GM15510 (cell line): ENCODE data around the gene TSPAN15.

ENCODE experiments used
- POLR2A ChIP-seq: IDR thresholded peaks from 3 replicates; pipeline ENCODE4 v1.6.1; 2011; ENCODE audit warnings: borderline replicate concordance; ENCODE audit not compliant: insufficient read length; ENCODE audit errors: extremely low read depth

The TSPAN15 gene

DNA sequence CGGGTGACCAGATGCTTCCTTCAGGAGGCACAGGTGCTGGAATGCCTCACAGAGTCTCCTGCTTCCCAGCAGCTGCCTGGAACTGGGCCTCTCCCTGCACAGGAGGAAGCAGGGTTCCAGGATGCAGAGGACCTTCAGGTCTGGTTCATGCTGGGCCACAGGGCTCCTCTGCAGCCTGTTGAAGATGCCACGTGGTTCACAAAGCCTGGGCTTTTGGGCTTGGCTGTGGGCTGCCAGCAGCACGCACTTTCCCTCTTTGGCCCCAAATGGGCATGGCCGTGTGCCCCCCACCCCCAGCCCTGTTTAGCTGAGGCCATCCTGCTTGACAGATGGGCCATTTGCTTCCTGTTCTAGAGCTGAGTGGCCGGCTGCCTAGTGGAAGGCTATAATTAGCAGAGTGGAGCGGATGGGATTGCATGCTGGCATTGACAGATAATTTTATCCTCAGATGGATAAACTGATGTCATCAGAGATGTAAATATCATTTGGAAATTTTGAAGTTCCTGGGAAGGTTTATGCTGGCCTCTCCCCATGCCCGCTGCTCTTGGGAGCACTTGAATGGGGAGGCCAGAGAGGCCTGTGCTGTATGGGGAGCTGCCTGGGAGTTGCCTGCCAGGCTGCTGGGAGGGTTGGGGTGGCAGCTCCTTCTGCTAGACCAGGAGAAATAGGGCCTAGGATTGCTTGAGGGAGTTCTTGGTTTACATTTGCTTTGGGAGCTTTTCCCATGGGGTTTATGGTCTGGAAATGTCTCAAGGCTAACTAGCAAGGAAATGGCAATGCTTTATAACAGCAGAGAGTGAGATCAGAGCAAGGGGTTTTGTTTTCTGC, 28.2 kb downstream of the TSPAN15 start:
- no peak for TF ChIP-seq POLR2A

DNA sequence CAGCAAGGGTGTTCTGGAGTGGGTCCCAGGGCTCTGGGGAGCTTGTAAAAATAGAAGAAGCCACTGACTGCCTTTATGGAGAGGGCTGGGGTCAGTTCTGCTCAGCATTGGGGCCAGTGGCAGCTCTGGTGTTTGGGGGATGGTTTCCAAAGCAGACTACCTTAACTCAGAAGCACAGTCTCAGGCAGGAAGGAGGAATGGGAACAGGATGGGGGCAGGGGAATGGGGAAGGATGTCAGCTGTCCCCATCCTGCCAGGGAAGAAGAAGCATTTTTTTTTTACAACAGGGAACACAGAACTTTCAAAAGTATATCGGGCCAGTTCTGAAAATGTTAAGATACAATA, 28.8 kb downstream of the TSPAN15 start:
- TF ChIP-seq POLR2A, result no peak

GRCh38 chr10:69481305-69481704, 30.0 kb downstream of the TSPAN15 start:
- TF ChIP-seq POLR2A, result no peak

DNA sequence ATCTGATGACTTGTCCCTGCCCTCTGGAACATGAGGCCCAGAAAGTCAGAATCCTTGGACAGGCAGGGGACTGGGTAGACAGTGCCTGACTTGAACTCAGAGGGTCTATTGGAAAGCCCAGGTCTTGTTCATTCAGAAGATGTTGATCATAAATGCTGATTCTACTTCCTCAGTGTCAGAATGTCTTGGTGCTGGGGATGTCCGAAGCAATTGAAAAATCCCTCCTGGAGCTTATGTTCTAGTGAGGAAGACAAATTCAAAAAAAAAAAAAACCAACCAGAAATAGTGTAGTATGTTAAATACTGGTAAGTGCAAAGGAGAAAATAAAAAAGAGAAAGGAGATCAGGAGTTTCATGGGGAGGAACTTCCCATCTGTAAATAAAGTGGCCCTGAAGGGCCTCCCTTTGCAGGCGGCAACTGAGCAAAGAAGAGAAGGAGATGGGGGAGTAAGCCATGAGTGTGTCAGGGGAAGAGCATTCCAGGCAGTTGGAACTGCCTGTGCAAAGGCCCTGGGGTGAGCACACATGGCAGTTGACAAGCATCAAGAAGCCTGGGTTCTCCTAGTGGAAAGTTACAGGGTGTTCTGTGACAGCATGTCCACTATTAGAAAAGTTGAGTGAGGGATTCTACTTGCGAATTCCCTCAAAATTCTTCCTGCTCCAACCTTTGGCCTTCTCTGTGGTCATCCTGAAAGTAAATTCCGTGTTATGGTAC, 30.7 kb downstream of the TSPAN15 start:
- TF ChIP-seq POLR2A, result no peak

- no peak for TF ChIP-seq POLR2A
These were observed 32.7 kb downstream of the TSPAN15 start for GRCh38 chr10:69483963-69484362.

DNA sequence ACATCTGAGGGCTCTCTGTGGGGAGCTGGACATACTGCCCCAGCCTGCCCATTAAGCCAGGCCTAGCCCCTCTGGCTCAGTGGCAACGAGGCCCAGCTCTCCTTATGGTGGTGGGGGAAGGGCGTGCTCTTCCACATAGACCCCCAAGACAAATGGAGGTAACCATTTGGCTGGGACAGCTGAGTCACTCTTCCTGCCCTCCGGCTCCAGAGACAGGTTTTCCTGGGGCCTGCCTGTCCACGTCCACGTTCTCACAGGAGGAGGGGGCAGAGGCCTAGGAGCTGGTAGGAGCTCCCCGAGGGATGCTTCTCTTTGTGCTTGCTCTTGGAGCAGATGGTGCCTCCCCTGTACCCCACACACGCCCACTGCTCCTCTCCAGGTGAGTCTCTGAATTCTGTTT, 33.5 kb downstream of the TSPAN15 start:
- TF ChIP-seq POLR2A, result no peak

GRCh38 chr10:69486922-69487730, 35.9 kb downstream of the TSPAN15 start:
- TF ChIP-seq POLR2A, result no peak

- no peak for TF ChIP-seq POLR2A
These were observed 38.3 kb downstream of the TSPAN15 start for GRCh38 chr10:69489506-69490090.

- TF ChIP-seq POLR2A, result no peak
These were observed 39.6 kb downstream of the TSPAN15 start for GRCh38 chr10:69490876-69491275.

GRCh38 chr10:69491611-69492010, 40.3 kb downstream of the TSPAN15 start:
- TF ChIP-seq POLR2A, result no peak

DNA sequence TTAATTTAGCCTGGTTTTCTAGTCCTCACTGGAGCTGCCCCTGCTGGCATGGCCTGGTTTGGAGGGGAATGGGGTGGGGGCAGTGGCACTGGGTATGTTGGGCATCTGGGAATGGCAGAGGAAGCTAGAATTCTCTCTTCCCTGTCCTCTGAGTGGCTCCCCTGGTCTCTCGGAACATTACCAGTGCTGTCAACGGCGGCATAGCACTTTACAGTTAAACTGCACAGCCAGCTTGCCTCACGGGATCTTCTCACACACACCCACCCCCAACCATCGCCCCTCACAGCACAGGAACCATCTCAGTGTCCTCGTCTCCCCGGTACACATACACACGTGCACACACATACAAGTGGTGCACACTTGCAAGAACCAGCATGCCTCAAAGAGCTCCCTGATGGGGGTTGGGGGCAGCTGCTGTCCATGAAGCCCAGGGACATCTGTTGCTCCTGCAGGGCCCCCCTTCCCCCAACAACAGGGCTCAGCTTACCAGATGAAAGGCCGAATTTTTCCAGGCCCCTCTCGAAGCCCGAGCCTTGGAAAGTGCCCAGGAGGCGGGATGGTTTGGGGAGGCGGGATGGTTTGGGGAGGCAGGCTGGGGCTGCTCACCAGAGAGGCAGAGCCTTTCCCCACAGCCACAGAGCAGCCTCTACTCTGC, 41.0 kb downstream of the TSPAN15 start:
- TF ChIP-seq POLR2A, result no peak

DNA sequence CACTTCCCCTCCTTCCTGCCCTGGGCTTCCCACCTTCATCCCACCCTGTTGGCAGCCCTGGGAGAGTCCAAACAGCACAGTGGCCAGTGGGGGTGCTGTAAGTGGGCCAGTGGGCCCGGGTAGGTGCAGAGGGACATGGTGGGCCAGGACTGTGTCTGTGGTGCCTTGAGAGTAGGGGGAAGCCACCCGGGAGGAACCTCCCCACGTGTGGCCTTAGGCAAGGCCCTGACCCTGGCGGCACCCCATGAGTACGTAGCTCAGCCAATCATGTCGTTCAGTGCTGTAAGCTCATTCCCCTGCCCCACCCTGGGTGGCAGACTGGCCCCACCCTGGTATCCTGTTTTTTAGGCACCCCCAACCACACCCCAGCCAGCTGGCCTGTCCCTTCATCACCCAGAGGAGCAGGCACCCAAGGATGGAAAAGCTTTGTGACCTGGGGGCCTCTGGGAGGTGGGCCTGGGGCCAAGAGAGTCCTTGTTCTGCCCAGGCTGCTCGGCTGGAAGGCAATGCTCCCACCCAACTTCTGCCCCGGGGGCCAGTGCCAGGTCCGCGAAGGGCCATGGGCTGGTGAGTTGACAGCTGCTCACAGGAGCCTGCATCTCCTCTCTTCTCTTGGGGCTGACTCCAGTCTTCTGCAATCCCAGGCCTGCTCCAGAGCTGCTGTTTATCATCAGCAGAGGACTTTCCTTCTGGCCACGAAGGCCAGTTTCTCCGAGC, 41.6 kb downstream of the TSPAN15 start:
- no peak for TF ChIP-seq POLR2A

- TF ChIP-seq POLR2A, result no peak
These were observed 43.6 kb downstream of the TSPAN15 start for GRCh38 chr10:69494626-69495558.
